ENCODE data around the gene SHROOM3.

- TF ChIP-seq CTCF (IDR thresholded peaks at IDR 0.05) (no peak), EZH2 (IDR thresholded peaks at IDR 0.05; ENCODE audit: borderline replicate concordance, insufficient read depth, low read depth, low read length, poor library complexity, severe bottlenecking) (no peak)
Observed at GRCh38 chr4:76747563-76747962, 312.5 kb downstream of the SHROOM3 start.
